Osteoblast (primary cell): ENCODE data around the gene PLXNA2. TPM values are rescaled to one million over a fixed set of nuclear protein-coding genes. Genes with fewer than 3 reads are reported as not detected.

Experiments used
- DNase-seq: peaks from one replicate; pipeline ENCODE4 v3.0.0; 2011; ENCODE audit warnings: low spot score, mixed read lengths; ENCODE audit not compliant: insufficient read length; ENCODE audit errors: missing footprints
- H2AFZ ChIP-seq: 2 replicates; pipeline ENCODE4 v1.6.0; 2011; ENCODE audit warnings: mild to moderate bottlenecking, low read length
- H3K27ac ChIP-seq: 2 replicates; pipeline ENCODE4 v1.5.1; 2011; ENCODE audit warnings: mild to moderate bottlenecking, low read depth, low read length, moderate library complexity
- H3K27me3 ChIP-seq: 2 replicates; pipeline ENCODE4 v1.6.0; 2012; ENCODE audit warnings: mild to moderate bottlenecking, control low read depth, inconsistent platforms, low read length, moderate library complexity; ENCODE audit not compliant: insufficient read depth
- H3K36me3 ChIP-seq: 2 replicates; pipeline ENCODE4 v1.5.1; 2011; ENCODE audit warnings: mild to moderate bottlenecking, low read length, control low read depth, moderate library complexity; ENCODE audit not compliant: insufficient read depth
- H3K4me1 ChIP-seq: 2 replicates; pipeline ENCODE4 v1.5.1; 2011; ENCODE audit warnings: mild to moderate bottlenecking, low read length, control low read depth, moderate library complexity; ENCODE audit not compliant: insufficient read depth
- H3K4me2 ChIP-seq: 2 replicates; pipeline ENCODE4 v1.6.0; 2011; ENCODE audit warnings: mild to moderate bottlenecking, low read length; ENCODE audit not compliant: insufficient read depth
- H3K4me3 ChIP-seq: fragments of 200-600 bp; sonication (generic); 3 replicates; pipeline ENCODE4 v1.5.1; 2012; ENCODE audit warnings: mild to moderate bottlenecking, low read length, inconsistent platforms; ENCODE audit not compliant: insufficient read depth
- H3K79me2 ChIP-seq: 2 replicates; pipeline ENCODE4 v1.6.0; 2012; ENCODE audit warnings: mild to moderate bottlenecking, low read length, control low read depth, inconsistent platforms; ENCODE audit not compliant: insufficient read depth
- H3K9me3 ChIP-seq: 2 replicates; pipeline ENCODE4 v1.5.1; 2011; ENCODE audit warnings: low read depth, low read length, control low read depth
- H4K20me1 ChIP-seq: 2 replicates; pipeline ENCODE4 v1.6.0; 2012; ENCODE audit warnings: mild to moderate bottlenecking, low read length, control low read depth; ENCODE audit not compliant: insufficient read depth
- CTCF ChIP-seq: IDR thresholded peaks from 2 replicates; pipeline ENCODE4 v1.5.1; 2011; ENCODE audit warnings: mild to moderate bottlenecking, low read depth, low read length, moderate library complexity; ENCODE audit errors: extremely low read depth
- total RNA-seq: library from RNA; depleted of rRNA; stranded (reverse); fragments of >200 nt; gene quantifications from 2 replicates; pipeline ENCODE4 v1.2.3, GENCODE V29; 2012

PLXNA2 gene
- total RNA-seq, 1 donor, result 3.3 TPM

GRCh38 chr1:208010487-208011071, 233.6 kb downstream of the PLXNA2 start:
- Histone ChIP-seq H2AFZ (no peak overlapping the region), H3K27ac (no peak overlapping the region), H3K9me3 (no peaks in the 10 kb centered on the region), H3K4me2 (no peak overlapping the region), H3K79me2 (no peaks in the 10 kb centered on the region), H4K20me1 (no peaks in the 10 kb centered on the region), H3K4me3 (no peak overlapping the region), H3K4me1 (peaks cover 26% of the 10 kb centered on the region), H3K27me3 (no peaks in the 10 kb centered on the region), H3K36me3 (no peaks in the 10 kb centered on the region)
- DNase-seq, result no peak
- no peak for TF ChIP-seq CTCF

- Histone ChIP-seq H3K9me3 (no peaks in the 10 kb centered on the region), H3K27me3 (no peaks in the 10 kb centered on the region), H3K4me1 (peaks cover 31% of the 10 kb centered on the region), H3K36me3 (no peaks in the 10 kb centered on the region), H3K27ac (no peak overlapping the region), H4K20me1 (no peaks in the 10 kb centered on the region), H3K4me2 (no peak overlapping the region), H3K4me3 (no peak overlapping the region), H3K79me2 (no peaks in the 10 kb centered on the region), H2AFZ (no peak overlapping the region)
- TF ChIP-seq CTCF, result no peak
- DNase-seq, result no peak
Measured at GRCh38 chr1:208009706-208010444, 234.3 kb downstream of the PLXNA2 start.

- Histone ChIP-seq H3K36me3 (no peaks in the 10 kb centered on the region), H4K20me1 (no peaks in the 10 kb centered on the region), H3K9me3 (no peaks in the 10 kb centered on the region), H3K4me3 (no peak overlapping the region), H3K27ac (no peak overlapping the region), H3K4me2 (no peak overlapping the region), H2AFZ (no peak overlapping the region), H3K79me2 (no peaks in the 10 kb centered on the region), H3K4me1 (peaks cover 34% of the 10 kb centered on the region), H3K27me3 (no peaks in the 10 kb centered on the region)
- DNase-seq, result no peak
- no peak for TF ChIP-seq CTCF
Measured at GRCh38 chr1:208009303-208009702, 234.9 kb downstream of the PLXNA2 start.

GRCh38 chr1:208008534-208008933, 235.7 kb downstream of the PLXNA2 start:
- Histone ChIP-seq H3K36me3 (no peaks in the 10 kb centered on the region), H2AFZ (no peak overlapping the region), H4K20me1 (no peaks in the 10 kb centered on the region), H3K4me1 (peaks cover 34% of the 10 kb centered on the region), H3K27ac (peak overlapping the region; percentile 35), H3K9me3 (no peaks in the 10 kb centered on the region), H3K4me3 (no peak overlapping the region), H3K4me2 (peak overlapping the region; percentile 62), H3K27me3 (no peaks in the 10 kb centered on the region), H3K79me2 (no peaks in the 10 kb centered on the region)
- DNase-seq, result no peak
- TF ChIP-seq CTCF, result no peak
